HG03095 (cell line): Measurements from ENCODE around the gene PDE6H.

ENCODE experiments used
- ATAC-seq: cut with Tn5 transposase; IDR thresholded peaks from one replicate; pipeline ENCODE4 v1.9.1; 2021; ENCODE audit warnings: moderate library complexity; ENCODE audit not compliant: unreplicated experiment

Gene PDE6H

DNA sequence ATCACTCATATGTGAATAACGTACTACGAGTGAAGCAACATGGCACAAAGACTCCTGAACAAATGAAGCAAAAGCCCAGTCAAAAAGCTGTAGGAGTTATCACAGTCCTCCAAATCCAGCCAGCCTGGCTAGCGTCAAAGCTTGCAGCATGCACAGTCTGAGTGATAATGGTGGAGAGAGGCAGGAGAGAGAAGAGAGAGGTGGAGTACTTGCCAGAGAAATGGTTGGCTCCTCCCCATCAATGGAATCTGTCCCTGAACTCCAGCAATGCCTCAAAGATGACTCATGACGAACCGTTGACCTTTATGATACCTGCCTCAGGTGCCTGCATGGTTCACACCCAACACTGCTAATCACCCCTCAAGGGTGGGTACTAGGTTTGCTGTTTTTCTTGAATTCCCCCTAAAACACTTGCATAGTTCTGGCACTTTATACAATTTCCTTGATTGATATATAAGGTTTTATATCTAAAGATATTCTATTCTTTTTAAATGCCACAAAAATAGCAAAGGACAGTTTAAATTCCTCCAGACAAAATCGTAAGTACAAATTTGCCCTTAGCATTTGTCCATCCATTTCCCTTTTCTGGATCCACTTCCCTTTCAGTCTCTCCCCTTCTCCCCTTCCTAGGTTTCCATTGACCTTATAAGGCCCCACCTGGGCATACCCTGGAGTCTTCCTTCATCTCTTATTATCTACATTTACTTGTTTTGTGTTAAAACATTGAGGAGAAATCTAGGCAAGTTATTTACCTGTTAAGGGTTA is 21.7 kb upstream of the PDE6H start:
- no peak for ATAC-seq

GRCh38 chr12:14951851-14952250 is 21.0 kb upstream of the PDE6H start:
- no peak for ATAC-seq

GRCh38 chr12:14952299-14952921 is 20.4 kb upstream of the PDE6H start:
- ATAC-seq: peak; percentile 46

GRCh38 chr12:14953752-14954151 is 19.1 kb upstream of the PDE6H start:
- no peak for ATAC-seq

GRCh38 chr12:14954269-14954668 is 18.6 kb upstream of the PDE6H start:
- no peak for ATAC-seq

GRCh38 chr12:14956024-14956891 is 16.6 kb upstream of the PDE6H start:
- peak; percentile 34 for ATAC-seq

- no peak for ATAC-seq
Observed at GRCh38 chr12:14956905-14957304, 15.9 kb upstream of the PDE6H start.

DNA sequence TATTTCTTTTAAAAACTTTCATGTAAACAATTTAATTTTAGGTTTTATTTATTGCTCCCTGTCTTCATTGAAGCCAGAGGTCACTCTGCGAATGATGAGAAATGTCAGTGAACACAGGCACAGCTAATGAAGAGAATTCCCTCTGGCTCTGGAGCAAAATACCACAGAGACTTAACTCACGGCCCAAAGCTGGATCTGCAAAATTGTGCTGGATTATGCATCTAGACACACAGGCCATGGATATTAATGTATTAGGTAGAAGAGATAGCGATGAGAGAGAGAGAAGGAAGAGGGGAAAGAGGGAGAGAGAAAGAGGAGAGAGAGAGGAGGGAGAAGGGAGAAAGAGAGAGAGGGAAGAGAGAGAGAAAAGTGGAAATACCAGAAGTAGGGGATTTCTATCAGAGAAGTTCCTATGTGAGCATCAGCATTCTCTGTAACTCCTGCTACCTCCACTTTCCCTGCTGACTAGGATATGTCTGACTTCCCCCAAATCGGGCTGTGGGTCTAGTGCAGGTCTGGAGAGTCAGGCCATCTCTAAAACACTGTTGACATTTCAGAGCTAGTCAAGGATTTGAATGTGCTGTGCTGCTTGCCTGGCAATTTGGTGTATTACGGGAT is 15.2 kb upstream of the PDE6H start:
- no peak for ATAC-seq

- ATAC-seq: no peak
Observed at GRCh38 chr12:14958361-14959125, 14.3 kb upstream of the PDE6H start.

DNA sequence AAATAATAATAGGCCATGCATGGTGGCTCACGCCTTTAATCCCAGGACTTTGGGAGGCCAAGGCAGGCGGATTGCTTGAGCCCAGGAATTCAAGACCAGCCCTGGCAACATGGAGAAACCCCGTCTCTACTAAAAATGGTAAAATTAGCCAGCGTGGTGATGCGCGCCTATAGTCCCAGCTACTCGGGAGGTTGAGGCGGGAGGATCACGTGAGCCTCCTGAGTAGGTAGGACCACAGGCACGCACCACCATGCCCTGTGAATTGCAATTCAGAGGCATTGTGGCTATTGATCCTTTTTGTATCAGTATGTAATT is 13.8 kb upstream of the PDE6H start:
- ATAC-seq: no peak

DNA sequence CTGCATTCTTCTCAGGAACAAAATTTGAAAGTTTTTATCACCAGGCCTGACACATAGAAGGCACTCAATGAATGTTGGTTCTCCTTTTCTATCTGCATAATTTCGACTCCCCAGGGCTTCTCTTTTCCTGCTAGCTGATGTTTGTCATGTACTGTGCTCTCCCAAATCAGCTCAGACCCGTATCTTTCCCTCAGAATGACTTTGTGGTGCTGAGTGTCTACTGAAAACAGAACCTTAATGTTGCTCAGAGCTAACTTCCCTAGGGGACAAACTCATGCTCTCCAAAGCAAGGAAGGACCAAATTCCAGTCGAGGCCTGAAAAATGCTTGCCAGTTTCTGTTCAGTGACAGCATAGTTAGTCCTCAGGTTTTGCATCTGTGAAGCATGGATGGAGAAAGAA is 13.4 kb upstream of the PDE6H start:
- no peak for ATAC-seq

GRCh38 chr12:14959916-14960496 is 12.8 kb upstream of the PDE6H start:
- ATAC-seq: no peak

DNA sequence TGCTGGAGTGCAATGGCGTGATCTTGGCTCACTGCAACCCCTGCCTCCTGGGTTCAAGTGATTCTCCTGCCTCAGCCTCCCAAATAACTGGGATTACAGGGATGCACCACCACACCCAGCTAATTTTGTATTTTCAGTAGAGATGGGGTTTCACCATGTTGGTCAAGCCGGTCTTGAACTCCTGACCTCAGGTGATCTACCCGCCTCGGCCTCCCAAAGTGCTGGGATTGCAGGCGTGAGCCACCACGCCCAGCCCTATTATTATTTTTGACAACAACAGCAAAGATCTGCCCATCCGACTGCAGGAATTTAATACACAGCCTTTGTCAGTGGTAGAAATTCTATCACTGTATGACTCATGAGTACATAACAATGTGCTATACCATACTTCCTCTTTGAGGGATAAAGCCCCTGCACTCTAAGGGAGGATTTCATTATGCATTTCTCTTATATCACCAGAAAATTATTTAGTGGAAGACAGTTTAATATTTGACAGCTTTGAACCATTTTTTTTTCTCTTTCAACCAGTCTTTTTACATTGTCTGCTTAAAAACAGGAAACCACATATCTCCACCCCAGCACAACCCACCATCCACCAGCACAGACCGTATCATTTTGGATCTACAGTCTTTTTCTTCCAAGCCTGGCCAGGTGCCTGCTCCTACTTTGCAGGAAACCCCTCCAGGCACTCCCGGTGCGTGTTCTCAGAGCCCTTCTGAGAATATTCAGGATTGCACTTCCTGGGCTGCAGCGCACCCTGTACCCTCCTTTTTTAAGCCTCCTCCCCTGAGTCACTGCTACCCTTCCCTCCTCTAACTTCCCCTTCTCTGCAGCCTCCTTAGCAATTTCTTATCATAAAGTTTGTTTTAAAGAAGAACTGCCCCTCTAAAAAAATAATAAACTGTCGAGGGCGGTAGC is 12.0 kb upstream of the PDE6H start:
- peak; percentile 31 for ATAC-seq

DNA sequence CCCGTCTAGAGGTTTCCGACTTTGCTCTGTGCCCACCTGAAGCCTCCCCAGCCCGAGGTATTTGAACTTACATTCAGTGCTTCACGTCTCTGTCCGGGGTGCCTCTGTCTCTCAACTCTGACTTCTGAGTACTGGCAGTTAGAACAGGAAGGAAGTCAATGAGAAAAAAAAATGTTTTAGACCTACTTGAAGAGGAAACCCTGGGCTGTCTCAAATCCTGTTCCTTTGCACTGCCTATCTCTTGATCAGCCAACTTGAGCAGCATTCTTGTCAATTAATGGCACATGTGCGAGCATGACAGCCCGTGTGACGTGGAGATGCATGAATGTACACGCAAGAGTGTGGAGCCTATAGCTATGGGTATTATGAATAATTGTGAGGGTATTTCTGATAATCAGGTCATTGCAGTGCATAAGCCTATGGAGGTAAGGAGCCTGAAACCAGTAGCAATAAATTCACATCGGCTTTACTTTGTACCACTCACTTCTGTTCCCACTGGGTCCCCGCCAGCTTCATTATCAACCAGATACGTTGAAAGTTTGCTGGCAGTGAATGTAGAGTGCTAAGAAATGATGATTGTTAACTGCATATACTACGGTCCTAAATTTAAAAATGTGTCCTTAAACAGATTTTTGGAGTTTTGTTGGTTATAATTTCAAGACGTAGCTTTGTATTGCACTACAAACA is 11.2 kb upstream of the PDE6H start, which contains the start of gene ARHGDIB:
TSS of gene ARHGDIB (minus strand) at position 136 of the 687 bp plus-strand sequence. CDS start 10,889 bp downstream, outside the sequence.
- ATAC-seq: peak; percentile 64

GRCh38 chr12:14962153-14962539 is 10.7 kb upstream of the PDE6H start:
- no peak for ATAC-seq

DNA sequence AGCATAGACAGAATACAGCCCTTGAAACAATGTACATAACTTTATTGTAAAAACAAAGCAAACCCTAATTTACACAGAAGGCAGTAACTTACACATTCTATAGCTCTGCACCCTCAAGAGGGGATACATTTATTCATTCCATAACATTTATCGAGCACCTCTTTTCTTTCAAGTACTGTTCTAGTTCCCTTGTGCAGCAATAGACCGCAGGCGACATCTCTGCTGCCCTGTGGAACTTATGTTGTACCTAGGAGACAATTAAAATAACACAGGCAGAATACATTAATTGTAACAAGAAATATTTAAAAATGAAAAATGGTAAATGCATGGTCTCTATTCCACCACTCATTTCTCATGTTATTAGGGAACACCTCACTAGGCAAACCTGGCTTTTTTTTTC is 10.0 kb upstream of the PDE6H start:
- no peak for ATAC-seq

DNA sequence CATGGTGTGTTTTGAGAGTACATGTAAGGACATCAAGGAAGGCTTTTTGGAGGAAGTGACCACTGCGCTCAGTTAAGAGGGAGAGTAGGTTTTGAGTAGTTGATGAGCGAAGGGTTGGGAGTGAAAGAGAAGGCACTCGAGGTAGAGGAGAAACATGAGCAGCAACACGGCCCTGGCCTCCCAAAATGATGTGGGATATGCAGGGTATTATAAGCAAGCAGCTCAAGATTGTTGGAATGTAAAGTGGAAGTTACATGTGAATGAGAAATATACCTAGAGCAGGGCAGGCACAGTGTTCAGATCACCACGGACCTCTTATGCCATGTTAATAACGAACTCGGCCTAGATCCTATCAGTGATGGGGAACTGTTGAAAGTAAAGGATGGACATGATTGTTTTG is 9.3 kb upstream of the PDE6H start:
- no peak for ATAC-seq

DNA sequence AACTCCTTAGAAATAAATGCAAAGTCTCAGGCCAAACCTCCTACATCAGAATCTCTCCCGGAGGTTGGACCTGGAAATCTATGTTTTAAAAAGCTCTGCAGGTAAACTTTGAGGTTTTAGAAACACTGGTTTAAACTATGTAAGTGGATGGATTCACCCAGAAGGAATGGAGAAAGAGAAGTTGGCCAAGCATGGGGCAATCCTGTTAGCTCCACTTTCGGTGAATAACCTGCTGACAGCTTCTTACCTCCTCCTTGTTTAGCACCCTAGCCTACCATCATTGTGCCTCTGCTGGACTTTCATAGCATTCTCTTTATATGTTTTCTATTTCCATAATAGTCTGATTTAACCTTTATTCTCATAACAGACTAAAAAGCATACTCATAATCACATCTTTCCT is 8.4 kb upstream of the PDE6H start:
- no peak for ATAC-seq

- ATAC-seq: no peak
Observed at GRCh38 chr12:14965221-14965620, 7.6 kb upstream of the PDE6H start.
